Fibroblast of lung (primary cell): Measurements from ENCODE around the gene PLS3.

Source experiments
- EZH2 ChIP-seq: IDR thresholded peaks from 2 replicates; pipeline ENCODE4 v1.5.1; 2012; ENCODE audit warnings: low read length, control low read depth, mild to moderate bottlenecking; ENCODE audit errors: missing control alignments
- TF ChIP-seq, protein P1 (sequence below), 2 donors: IDR thresholded peaks in 1 of 2; conservative IDR thresholded peaks in 1 of 2; 1 replicate in 1 of 2; 2 replicates in 1 of 2; pipeline ENCODE4 v1.5.1; 2011 to 2012; ENCODE audit warnings: low read length in 2 of 2, control low read depth in 1 of 2, inconsistent platforms in 1 of 2, low read depth in 1 of 2, mild to moderate bottlenecking in 1 of 2

DNA sequence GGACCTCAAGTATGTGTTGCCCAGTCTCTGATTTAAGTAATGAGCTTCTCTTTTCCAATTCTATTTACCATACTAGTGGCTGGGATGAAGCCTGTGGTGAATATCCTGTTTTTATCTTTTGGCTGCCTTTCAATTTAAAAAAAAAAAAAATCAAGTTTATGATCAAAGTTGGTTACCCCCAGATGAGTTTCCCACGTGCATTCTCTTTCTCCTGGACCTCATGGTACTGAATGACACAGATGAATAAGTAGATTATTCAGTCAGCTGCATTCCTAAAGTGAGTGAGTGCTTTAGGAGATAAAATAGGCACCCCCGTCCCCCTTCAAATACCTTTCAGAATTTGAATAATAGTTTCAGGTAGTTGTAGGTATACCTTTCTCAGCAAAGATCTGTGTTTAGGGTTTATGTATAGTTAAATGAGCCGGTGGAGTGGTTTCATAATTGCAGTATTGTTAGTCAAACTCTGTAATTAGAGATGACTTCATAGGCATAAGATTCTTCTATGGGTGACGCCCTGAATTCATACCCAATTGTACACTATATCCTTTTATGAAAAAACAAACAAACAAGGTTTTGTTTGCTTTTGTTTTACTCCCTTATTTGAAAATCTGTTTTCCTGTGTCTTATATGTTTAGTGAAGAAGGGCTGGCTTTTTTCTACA lies 41.9 kb downstream of the PLS3 start:
- TF ChIP-seq, protein P1, sequence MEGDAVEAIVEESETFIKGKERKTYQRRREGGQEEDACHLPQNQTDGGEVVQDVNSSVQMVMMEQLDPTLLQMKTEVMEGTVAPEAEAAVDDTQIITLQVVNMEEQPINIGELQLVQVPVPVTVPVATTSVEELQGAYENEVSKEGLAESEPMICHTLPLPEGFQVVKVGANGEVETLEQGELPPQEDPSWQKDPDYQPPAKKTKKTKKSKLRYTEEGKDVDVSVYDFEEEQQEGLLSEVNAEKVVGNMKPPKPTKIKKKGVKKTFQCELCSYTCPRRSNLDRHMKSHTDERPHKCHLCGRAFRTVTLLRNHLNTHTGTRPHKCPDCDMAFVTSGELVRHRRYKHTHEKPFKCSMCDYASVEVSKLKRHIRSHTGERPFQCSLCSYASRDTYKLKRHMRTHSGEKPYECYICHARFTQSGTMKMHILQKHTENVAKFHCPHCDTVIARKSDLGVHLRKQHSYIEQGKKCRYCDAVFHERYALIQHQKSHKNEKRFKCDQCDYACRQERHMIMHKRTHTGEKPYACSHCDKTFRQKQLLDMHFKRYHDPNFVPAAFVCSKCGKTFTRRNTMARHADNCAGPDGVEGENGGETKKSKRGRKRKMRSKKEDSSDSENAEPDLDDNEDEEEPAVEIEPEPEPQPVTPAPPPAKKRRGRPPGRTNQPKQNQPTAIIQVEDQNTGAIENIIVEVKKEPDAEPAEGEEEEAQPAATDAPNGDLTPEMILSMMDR (conservative IDR thresholded peaks at IDR 0.05 in 1 of 2, IDR thresholded peaks at IDR 0.05 in 1 of 2; ENCODE audit: low read depth in 1 of 2, low read length in 2 of 2): no peak
- no peak for TF ChIP-seq EZH2
